Hematopoietic multipotent progenitor cell treated with erythropoietin and hydrocortisone succinate and interleukin-3 and kit ligand, for 8 days (in vitro differentiated cells): ENCODE data around the gene XAGE1B.
"Not testable (repeated sequence)": the region's sequence is repeated elsewhere in the genome, so short reads cannot be mapped to it uniquely, and the experiment has no call there.

Experiments
- DNase-seq: peaks from one replicate; pipeline ENCODE4 v3.0.0-alpha.2; 2015

The XAGE1B gene, protein sequence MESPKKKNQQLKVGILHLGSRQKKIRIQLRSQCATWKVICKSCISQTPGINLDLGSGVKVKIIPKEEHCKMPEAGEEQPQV

GRCh38 chrX:52516987-52517325 lies at the start of gene XAGE1B:
Gene XAGE1B, minus strand, starts transcription at chrX:52517063. Its CDS starts 1,536 bp downstream, at chrX:52515527.
- not testable (repeated sequence) for DNase-seq

GRCh38 chrX:52563105-52563504 lies 46.2 kb upstream of the XAGE1B start:
- no peak for DNase-seq

DNA sequence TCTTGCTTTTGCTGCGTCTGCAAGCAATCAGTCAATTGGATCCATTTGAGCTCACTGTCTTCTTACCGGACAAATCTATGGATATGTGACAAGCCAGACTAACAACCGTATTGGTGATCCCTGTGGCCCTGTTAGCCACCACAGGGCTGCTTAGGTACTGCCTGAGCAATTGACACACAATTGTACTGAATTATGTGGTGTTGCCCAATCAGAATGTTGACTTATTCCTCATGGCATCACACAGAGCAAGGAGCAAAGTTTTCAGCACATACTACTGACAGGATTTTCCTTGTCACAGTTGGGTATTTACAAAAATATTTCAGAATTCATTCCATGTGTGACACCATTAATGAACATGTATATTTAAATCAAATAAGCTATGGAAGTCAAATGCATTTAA lies 41.3 kb upstream of the XAGE1B start:
- DNase-seq: no peak

- DNase-seq: no peak
Observed at GRCh38 chrX:52556741-52557140, 39.9 kb upstream of the XAGE1B start.

GRCh38 chrX:52553995-52554642 lies 37.3 kb upstream of the XAGE1B start:
- DNase-seq: no peak

DNA sequence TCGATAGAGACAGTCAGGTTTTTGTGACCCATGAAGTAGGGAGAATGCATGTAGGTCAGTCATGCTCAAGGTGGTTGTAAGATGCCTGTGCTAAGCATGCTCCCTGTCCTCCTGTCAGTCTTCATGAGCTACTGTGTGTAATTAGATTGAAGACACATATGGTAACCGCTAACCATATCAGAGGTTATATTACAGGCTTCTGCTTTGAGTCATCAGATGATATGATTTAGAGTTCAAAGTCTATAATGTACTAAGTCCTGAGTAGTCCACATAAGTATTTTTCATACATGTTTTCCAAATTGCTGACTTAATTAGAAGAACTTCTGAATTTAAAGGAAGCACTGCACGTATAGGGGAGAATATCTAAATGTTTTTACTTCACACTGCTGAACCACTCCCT lies 31.9 kb upstream of the XAGE1B start:
- DNase-seq: not testable (repeated sequence)

DNA sequence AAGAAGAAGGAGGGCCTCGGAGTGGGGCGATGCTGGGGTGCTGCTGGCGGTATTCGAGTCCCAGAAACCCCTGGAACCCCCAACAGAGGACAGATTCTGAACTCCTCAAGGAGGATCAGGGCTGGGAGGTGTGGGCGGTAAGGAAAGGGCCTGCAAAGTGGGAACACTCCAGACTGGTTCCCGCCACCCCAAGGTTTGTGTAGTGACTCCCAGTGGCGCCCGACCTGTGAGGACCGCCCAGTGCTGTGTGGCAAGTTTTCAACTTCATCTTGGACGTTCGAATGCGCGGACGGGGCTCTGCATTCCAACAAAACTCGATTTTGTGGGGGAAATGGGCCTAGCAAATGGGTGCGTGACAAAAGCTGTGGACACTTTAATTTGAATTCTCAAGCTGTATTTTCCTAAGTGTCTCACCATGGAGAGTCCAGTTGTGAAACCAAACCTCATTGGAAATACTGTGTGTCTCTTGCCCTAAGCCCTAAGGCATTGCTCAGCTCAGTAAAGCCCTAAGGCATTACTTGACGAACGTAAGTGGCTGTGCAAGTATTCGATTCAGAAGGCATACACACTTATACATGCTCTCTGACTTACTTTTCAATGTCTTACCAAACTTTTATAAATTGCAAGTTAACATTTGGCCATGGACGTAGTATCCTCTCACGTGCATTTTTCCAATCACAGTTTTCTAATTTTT lies 27.4 kb upstream of the XAGE1B start:
- DNase-seq: no peak

GRCh38 chrX:52542311-52542710 lies 25.4 kb upstream of the XAGE1B start:
- no peak for DNase-seq

- not testable (repeated sequence) for DNase-seq
Observed at GRCh38 chrX:52541051-52541450, 24.2 kb upstream of the XAGE1B start.

DNA sequence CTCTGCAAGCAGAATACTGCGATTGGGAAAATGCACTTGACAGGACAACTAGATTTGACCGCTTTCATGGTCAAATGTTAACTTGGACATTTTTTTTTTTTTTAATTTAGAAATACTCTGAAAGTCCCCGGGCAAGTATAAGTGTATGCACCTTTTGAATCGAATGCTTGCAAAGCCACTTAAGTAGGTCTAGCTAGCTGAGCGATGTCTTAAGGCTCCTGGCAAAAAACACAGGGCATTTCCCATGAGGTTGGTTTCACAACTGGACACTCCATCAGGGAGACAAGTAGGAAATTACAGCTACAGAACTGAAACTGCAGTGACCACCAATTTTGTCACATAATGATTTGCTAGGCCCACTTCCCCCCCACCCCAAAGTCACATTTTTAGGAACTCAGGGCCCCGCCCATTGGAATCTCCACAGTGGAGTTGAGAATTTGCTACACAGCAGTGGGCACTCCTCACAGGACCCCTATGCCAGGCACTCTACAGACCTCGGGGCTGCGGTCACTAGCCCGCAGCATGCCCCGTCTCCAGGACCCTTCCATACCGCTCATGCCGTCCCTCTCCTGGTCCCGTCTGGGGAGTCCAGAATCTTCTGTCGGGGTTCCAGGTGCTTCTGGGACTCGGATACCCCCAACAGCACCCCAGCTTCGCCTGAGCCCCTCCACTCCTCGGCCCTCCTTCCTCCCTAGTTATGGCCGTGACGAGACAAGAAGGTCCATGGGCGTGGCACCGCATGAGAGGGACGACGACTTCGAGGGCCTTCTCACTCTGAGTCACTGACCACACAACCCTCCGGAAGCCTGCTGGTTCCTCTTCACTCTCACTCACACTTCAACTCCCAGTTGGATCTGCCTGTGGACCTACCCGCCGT lies 515 bp downstream of the XAGE1B start:
- not testable (repeated sequence) for DNase-seq

- not testable (repeated sequence) for DNase-seq
Observed at GRCh38 chrX:52511126-52511525, 5.7 kb downstream of the XAGE1B start.

GRCh38 chrX:52509916-52510315 lies 6.9 kb downstream of the XAGE1B start:
- no peak for DNase-seq

GRCh38 chrX:52507331-52507730 lies 9.5 kb downstream of the XAGE1B start:
- no peak for DNase-seq

DNA sequence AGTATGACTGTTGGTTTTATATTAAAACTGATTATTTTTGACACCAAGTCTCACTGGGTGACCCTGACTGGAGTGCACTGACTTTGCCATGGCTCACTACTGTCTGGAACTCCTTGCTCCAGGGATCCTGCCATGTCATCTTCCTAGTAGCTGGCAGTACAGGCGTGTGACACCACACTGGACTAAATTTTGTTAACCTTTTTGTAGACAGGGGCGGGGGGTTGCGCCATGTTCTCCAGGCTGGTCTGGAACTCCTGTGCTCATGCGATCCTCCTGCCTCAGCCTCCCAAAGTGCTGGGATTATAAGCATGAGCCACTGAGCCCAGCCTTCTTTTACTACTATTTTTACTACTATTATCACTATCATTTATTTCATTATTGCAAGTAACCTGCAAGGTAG lies 12.3 kb downstream of the XAGE1B start:
- DNase-seq: no peak

GRCh38 chrX:52501362-52501761 lies 15.5 kb downstream of the XAGE1B start:
- not testable (repeated sequence) for DNase-seq

DNA sequence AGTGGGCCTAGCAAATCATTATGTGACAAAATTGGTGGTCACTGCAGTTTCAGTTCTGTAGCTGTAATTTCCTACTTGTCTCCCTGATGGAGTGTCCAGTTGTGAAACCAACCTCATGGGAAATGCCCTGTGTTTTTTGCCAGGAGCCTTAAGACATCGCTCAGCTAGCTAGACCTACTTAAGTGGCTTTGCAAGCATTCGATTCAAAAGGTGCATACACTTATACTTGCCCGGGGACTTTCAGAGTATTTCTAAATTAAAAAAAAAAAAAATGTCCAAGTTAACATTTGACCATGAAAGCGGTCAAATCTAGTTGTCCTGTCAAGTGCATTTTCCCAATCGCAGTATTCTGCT lies 20.5 kb downstream of the XAGE1B start:
- not testable (repeated sequence) for DNase-seq

DNA sequence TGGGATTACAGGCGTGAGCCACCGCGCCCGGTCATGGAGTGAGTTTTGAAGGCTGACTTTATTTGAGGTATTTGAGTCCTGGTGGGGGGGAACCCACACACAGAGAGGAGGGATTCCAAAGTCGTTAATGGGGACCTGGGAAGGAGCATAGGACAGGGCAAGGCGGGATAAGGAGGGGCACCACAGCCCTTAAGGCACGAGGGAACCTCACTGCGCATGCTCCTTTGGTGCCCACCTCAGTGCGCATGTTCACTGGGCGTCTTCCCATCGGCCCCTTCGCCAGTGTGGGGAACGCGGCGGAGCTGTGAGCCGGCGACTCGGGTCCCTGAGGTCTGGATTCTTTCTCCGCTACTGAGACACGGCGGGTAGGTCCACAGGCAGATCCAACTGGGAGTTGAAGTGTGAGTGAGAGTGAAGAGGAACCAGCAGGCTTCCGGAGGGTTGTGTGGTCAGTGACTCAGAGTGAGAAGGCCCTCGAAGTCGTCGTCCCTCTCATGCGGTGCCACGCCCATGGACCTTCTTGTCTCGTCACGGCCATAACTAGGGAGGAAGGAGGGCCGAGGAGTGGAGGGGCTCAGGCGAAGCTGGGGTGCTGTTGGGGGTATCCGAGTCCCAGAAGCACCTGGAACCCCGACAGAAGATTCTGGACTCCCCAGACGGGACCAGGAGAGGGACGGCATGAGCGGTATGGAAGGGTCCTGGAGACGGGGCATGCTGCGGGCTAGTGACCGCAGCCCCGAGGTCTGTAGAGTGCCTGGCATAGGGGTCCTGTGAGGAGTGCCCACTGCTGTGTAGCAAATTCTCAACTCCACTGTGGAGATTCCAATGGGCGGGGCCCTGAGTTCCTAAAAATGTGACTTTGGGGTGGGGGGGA lies 21.1 kb downstream of the XAGE1B start, which contains the start of gene XAGE1A:
Gene XAGE1A, plus strand, starts transcription at position 264 of the 874 bp plus-strand sequence. CDS start 1,554 bp downstream, outside the sequence.
- not testable (repeated sequence) for DNase-seq

GRCh38 chrX:52471301-52471700 lies 45.6 kb downstream of the XAGE1B start:
- not testable (repeated sequence) for DNase-seq
